GM12872 (cell line): Measurements from ENCODE around the gene MARS1.

ENCODE experiments used
- CTCF ChIP-seq: IDR thresholded peaks from 3 replicates; pipeline ENCODE4 v1.5.1; 2011; ENCODE audit warnings: low read depth, mild to moderate bottlenecking, low read length, moderate library complexity; ENCODE audit not compliant: insufficient read depth

Gene MARS1

GRCh38 chr12:57455374-57456144 lies 32.3 kb upstream of the MARS1 start:
- no peak for TF ChIP-seq CTCF

GRCh38 chr12:57456145-57456700 lies 31.6 kb upstream of the MARS1 start:
- TF ChIP-seq CTCF: peak; percentile 92

GRCh38 chr12:57456737-57457490 lies 31.0 kb upstream of the MARS1 start:
- no peak for TF ChIP-seq CTCF

- TF ChIP-seq CTCF: no peak
These were observed 29.2 kb upstream of the MARS1 start for GRCh38 chr12:57458665-57459054.

GRCh38 chr12:57459055-57459749 lies 28.7 kb upstream of the MARS1 start:
- peak; percentile 97 for TF ChIP-seq CTCF

GRCh38 chr12:57459750-57460467 lies 28.0 kb upstream of the MARS1 start, which contains the start of gene GLI1:
TSS of gene GLI1 (plus strand) at chr12:57459785. CDS start at chr12:57463692, 3,907 bp downstream.
- TF ChIP-seq CTCF: no peak
